Effector CD8-positive, alpha-beta T cell (primary cell): ENCODE data around the gene JMJD6.
A peak's percentile ranks its signal among the peaks of the same experiment; 100 is the strongest.

Experiments used
- DNase-seq: peaks from one replicate; lab custom pipeline; 2025; lab: John Stamatoyannopoulos, UW

JMJD6 gene

DNA sequence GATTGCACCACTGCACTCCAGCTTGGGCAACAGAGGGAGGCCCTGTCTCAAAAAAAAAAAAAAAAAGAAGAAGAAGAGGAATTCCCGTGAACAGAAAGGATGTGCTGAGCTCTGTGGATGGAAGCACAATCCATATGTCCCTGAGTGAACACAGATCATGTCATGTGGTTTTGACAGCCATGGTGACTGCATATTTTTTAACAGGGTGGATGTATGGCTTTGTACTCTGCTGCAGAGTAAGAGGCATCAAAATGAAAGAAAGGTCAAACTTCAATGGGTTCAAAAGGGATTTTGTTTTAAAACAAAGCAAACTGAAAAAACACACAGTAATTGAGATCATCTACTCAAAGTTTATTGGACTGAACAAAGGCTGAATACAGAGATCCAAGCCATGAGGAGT, 47.2 kb downstream of the JMJD6 start:
- DNase-seq = no peak

DNA sequence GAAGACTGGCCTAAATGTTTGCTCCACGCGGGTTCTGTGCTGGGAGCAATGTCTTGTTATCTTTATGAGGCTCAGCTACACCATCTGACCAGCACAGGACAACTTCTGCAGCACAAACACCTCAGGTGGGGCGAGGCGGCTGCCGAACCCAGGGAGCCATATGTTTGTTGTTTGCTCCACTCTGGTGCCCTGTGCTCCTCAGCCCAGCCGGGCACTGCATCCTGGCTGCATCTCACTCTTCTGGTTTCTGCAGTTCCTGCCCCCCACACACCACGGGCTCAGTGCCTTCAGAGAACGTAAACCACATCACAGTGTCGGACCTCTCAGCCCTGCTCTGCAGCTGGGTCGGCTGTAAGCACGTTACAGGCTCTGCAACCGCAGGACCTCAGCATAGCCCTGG, 48.1 kb downstream of the JMJD6 start:
- no peak for DNase-seq

DNA sequence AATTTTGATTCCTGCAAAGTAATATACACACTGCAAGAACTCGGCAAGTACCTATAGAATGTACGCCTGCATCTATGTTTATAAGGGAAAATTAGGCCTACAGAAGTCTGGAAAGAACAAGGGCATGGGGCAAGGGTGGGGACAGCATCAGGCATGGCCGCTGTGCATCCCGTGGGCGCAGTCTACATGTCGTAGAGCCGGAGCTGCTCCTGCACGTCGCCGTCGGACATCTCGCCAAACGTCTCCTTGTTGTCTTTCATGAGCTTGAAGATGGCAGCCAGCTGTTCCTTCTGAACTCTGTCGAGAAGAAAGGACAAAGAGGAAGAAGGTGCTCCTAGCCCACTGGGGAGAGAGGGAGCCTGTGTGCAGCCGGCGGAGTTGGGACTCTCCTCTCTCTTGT, 49.0 kb downstream of the JMJD6 start:
- DNase-seq = no peak

- no peak for DNase-seq
These were observed 49.8 kb downstream of the JMJD6 start for GRCh38 chr17:76676629-76677028.

- no peak for DNase-seq
These were observed 50.8 kb downstream of the JMJD6 start for GRCh38 chr17:76675648-76676047.

- no peak for DNase-seq
These were observed 51.8 kb downstream of the JMJD6 start for GRCh38 chr17:76674600-76674999.

DNA sequence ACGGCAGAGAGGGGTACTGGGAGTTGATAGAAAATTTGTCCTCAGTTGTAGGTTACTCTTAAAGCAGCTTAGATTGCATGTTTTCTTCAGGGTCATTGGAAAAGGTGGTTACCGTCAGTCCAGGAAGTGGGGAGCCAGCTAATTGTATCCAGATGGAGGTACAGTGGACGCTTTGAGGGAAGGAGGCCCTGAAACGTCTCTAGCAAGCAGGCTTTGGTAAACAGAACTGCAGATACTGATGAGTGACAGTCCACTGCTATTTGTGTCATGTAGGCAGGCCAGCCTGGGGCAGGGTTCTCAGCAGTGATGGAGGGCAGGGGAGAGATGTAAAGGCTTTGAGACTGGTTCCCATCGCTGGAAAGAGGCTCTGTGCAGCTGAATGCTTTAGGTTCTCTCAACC, 52.7 kb downstream of the JMJD6 start:
- no peak for DNase-seq

- no peak for DNase-seq
These were observed 53.5 kb downstream of the JMJD6 start for GRCh38 chr17:76672892-76673291.

GRCh38 chr17:76672270-76672851, 54.0 kb downstream of the JMJD6 start:
- DNase-seq = no peak

DNA sequence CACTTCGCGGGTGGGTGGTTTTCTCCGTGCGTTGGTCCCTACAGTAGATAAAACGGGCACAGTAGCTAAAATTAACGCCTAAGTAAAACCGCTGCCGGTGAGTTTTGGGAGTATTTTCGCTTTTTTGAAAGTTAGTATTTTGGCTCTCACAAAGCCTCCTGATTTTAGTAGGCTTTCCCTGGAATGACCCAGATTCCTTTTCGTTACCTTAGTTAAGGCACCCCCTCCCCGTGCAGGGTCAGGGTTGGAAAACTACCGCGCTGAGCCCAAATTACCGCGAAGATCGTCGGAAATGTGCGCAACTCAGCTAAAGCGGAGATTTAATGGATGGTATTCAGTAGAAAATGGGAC, 54.5 kb downstream of the JMJD6 start:
- no peak for DNase-seq

DNA sequence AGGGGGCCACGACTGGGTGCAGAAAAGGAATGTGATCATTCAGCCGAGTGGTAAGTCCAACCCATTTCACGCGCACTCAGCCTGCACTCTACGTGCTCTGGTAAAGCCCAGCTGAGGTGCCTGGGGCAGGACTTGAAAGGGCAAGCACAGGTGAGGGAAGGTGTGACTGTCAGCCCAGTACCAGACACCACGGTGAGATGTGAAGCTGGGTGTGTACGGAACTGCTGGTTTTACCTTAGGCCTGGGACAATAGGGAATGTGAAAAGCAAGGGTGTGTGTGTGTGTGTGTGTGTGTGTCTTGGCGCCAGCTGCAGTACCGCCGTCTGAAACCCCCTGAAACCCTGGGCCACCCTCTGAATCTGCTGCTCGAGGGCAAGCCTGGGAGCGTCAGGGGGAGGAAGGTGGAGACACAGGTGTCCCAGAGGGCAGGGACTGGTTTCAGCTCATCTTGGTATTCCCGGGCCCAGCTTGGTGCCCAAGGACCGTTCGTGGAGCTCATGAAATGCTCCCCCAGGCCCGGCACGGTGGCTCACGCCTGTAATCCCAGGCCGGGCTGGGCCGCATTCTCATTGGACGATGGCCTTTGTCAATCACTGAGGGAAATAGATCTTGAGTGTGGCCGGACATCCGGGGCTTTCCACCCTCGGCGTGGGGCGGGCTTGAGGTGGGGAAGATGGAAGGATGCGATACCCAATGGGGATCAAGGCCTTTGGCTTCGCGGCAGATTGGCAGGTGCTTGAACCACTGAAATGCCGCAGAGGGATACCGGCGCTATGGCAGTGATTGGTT, 55.1 kb downstream of the JMJD6 start:
- DNase-seq = peak; percentile 98

DNA sequence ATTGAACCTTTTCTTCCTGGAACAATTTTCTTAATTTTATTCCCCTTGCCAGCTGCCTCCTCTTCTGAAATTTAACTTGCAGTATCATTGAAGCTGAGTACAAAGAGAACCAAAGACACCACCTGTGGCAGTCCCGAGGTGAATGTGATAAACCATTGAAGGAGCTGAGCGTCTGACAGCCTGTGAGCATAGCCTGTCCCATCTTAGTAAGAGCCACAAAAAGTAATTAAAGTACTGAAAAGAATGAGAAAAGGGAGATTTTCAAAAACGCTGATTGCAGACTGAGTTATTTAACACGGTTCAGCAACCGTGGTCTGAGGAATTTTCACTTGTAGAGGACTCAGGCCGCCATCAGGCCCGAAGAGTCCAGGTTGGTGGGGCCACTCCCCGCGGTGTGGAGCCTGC, 55.7 kb downstream of the JMJD6 start:
- DNase-seq = no peak

- no peak for DNase-seq
These were observed 56.2 kb downstream of the JMJD6 start for GRCh38 chr17:76670020-76670717.
